HEK293 (cell line): Measurements from ENCODE around the gene RHBDL2.
"Not testable (repeated sequence)": the region's sequence is repeated elsewhere in the genome, so short reads cannot be mapped to it uniquely, and the experiment has no call there.

Experiments used
- ZEB2 ChIP-seq: fragments of 450-650 bp; formaldehyde crosslinking; IDR thresholded peaks from 2 replicates; pipeline ENCODE4 v1.5.1; 2016; ENCODE audit warnings: missing biosample characterization, missing genetic modification characterization
- TF ChIP-seq, protein P1 (sequence below): fragments of 450-650 bp; IDR thresholded peaks from 2 replicates; pipeline ENCODE4 v1.5.1; 2018; ENCODE audit warnings: missing biosample characterization, mild to moderate bottlenecking, missing genetic modification characterization
- TF ChIP-seq, protein P2 (sequence below): fragments of 450-650 bp; formaldehyde crosslinking; IDR thresholded peaks from 2 replicates; pipeline ENCODE4 v1.5.1; 2016; ENCODE audit warnings: missing biosample characterization, missing genetic modification characterization, low read depth
- TF ChIP-seq, protein P3 (sequence below): fragments of 450-650 bp; formaldehyde crosslinking; IDR thresholded peaks from 2 replicates; pipeline ENCODE4 v1.5.1; 2016; ENCODE audit warnings: missing biosample characterization, missing genetic modification characterization

DNA sequence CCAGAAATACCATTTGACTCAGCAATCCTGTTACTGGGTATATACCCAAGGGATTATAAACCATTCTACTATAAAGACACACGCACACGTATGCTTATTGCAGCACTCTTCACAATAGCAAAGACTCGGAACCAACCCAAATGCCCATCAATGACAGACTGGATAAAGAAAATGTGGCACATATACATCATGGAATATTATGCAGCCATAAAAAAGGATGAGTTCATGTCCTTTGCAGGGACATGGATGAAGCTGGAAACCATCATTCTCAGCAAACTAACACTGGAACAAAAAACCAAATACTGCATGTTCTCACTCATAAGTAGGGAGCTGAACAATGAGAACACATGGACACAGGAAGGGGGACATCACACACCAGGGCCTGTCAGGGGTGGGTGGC is 96.5 kb downstream of the RHBDL2 start:
- TF ChIP-seq, protein P1, sequence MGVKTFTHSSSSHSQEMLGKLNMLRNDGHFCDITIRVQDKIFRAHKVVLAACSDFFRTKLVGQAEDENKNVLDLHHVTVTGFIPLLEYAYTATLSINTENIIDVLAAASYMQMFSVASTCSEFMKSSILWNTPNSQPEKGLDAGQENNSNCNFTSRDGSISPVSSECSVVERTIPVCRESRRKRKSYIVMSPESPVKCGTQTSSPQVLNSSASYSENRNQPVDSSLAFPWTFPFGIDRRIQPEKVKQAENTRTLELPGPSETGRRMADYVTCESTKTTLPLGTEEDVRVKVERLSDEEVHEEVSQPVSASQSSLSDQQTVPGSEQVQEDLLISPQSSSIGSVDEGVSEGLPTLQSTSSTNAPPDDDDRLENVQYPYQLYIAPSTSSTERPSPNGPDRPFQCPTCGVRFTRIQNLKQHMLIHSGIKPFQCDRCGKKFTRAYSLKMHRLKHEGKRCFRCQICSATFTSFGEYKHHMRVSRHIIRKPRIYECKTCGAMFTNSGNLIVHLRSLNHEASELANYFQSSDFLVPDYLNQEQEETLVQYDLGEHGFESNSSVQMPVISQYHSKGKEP (tag by site-specific recombination) = not testable (repeated sequence)
- TF ChIP-seq, protein P2, sequence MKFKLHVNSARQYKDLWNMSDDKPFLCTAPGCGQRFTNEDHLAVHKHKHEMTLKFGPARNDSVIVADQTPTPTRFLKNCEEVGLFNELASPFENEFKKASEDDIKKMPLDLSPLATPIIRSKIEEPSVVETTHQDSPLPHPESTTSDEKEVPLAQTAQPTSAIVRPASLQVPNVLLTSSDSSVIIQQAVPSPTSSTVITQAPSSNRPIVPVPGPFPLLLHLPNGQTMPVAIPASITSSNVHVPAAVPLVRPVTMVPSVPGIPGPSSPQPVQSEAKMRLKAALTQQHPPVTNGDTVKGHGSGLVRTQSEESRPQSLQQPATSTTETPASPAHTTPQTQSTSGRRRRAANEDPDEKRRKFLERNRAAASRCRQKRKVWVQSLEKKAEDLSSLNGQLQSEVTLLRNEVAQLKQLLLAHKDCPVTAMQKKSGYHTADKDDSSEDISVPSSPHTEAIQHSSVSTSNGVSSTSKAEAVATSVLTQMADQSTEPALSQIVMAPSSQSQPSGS (tag by site-specific recombination) = not testable (repeated sequence)
- TF ChIP-seq, protein P3, sequence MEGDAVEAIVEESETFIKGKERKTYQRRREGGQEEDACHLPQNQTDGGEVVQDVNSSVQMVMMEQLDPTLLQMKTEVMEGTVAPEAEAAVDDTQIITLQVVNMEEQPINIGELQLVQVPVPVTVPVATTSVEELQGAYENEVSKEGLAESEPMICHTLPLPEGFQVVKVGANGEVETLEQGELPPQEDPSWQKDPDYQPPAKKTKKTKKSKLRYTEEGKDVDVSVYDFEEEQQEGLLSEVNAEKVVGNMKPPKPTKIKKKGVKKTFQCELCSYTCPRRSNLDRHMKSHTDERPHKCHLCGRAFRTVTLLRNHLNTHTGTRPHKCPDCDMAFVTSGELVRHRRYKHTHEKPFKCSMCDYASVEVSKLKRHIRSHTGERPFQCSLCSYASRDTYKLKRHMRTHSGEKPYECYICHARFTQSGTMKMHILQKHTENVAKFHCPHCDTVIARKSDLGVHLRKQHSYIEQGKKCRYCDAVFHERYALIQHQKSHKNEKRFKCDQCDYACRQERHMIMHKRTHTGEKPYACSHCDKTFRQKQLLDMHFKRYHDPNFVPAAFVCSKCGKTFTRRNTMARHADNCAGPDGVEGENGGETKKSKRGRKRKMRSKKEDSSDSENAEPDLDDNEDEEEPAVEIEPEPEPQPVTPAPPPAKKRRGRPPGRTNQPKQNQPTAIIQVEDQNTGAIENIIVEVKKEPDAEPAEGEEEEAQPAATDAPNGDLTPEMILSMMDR (tag by site-specific recombination) = not testable (repeated sequence)
- TF ChIP-seq ZEB2 (tag by site-specific recombination) = not testable (repeated sequence)
